ENCODE results near the gene PTPRQ. TPM values are rescaled to one million over a fixed set of nuclear protein-coding genes. Genes with fewer than 3 reads are reported as not detected.

PTPRQ gene
- total and polyA plus RNA-seq, 4 donors: 0.26 to 11.7 (median 1.4) TPM

DNA sequence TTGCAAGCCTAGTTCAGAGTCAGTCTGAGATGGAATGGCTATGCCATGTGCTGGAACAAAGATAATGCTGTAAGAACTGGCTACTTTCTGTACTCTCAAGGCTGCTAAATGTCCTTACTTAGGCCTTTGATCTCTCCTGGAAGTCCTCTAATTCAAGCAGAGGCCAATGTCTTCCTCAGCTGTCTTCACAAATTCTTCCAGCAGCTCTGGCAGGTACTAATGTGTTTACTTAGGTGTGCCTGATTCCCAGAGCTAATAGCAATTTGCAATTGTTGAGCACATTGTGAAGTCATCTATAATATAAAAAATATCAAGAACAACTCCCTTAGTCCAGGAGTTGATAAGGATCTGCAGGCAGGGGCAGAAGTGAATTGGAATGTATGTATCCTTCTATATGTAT lies 268.8 kb downstream of the PTPRQ start:
- peaks cover 10 to 76% (median 31%) of the 10 kb centered on the region in 3 donors for H3K27me3 ChIP-seq (ENCODE audit: control insufficient read depth in 3 of 3, insufficient read depth in 3 of 3, low read length in 2 of 3)
- no peak overlapping the region for H3K4me3 ChIP-seq
- H3K9ac ChIP-seq (ENCODE audit: insufficient read depth in 1 of 2, low read length in 2 of 2): no peak overlapping the region
- no peak for ATAC-seq (ENCODE audit: insufficient read depth, low FRiP score)
- peaks cover 0 to 10% (median 2%) of the 10 kb centered on the region in 5 donors for H3K4me1 ChIP-seq (ENCODE audit: control insufficient read depth in 5 of 5, insufficient read depth in 5 of 5, low read length in 5 of 5)
- TF ChIP-seq, protein P1, sequence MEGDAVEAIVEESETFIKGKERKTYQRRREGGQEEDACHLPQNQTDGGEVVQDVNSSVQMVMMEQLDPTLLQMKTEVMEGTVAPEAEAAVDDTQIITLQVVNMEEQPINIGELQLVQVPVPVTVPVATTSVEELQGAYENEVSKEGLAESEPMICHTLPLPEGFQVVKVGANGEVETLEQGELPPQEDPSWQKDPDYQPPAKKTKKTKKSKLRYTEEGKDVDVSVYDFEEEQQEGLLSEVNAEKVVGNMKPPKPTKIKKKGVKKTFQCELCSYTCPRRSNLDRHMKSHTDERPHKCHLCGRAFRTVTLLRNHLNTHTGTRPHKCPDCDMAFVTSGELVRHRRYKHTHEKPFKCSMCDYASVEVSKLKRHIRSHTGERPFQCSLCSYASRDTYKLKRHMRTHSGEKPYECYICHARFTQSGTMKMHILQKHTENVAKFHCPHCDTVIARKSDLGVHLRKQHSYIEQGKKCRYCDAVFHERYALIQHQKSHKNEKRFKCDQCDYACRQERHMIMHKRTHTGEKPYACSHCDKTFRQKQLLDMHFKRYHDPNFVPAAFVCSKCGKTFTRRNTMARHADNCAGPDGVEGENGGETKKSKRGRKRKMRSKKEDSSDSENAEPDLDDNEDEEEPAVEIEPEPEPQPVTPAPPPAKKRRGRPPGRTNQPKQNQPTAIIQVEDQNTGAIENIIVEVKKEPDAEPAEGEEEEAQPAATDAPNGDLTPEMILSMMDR (IDR thresholded peaks at IDR 0.05; ENCODE audit: control extremely low read depth, extremely low read depth): no peak
- no peak overlapping the region for H3K27ac ChIP-seq (ENCODE audit: low read depth in 1 of 2, low read length in 1 of 2)
- DNase-seq: no peak
- H3K9me3 ChIP-seq (ENCODE audit: control insufficient read depth in 4 of 4, insufficient read depth in 3 of 4, low read length in 3 of 4): peaks cover 0 to 12% (median 0%) of the 10 kb centered on the region in 4 donors
- no peaks in the 10 kb centered on the region for H3K36me3 ChIP-seq (ENCODE audit: control insufficient read depth in 4 of 4, insufficient read depth in 4 of 4, low read length in 4 of 4)

- Histone ChIP-seq H3K9ac (ENCODE audit: insufficient read depth in 1 of 2, low read length in 2 of 2) (no peak overlapping the region), H3K4me3 (no peak overlapping the region), H3K9me3 (ENCODE audit: control insufficient read depth in 4 of 4, insufficient read depth in 3 of 4, low read length in 3 of 4) (peaks cover 0 to 12% (median 0%) of the 10 kb centered on the region in 4 donors), H3K27me3 (ENCODE audit: control insufficient read depth in 3 of 3, insufficient read depth in 3 of 3, low read length in 2 of 3) (peaks cover 6 to 81% (median 31%) of the 10 kb centered on the region in 3 donors), H3K36me3 (ENCODE audit: control insufficient read depth in 4 of 4, insufficient read depth in 4 of 4, low read length in 4 of 4) (no peaks in the 10 kb centered on the region), H3K4me1 (ENCODE audit: control insufficient read depth in 5 of 5, insufficient read depth in 5 of 5, low read length in 5 of 5) (peaks cover 0 to 7% (median 2%) of the 10 kb centered on the region in 5 donors), H3K27ac (ENCODE audit: low read depth in 1 of 2, low read length in 1 of 2) (no peak overlapping the region)
- 60 to 80% methylated on average over 4 of the region's 4 CpGs for WGBS, 2 donors
- no peak for DNase-seq
- TF ChIP-seq, protein P1 (IDR thresholded peaks at IDR 0.05; ENCODE audit: control extremely low read depth, extremely low read depth): no peak
- no peak for ATAC-seq (ENCODE audit: insufficient read depth, low FRiP score)
Measured at GRCh38 chr12:80713419-80713818, 269.4 kb downstream of the PTPRQ start.

GRCh38 chr12:80714055-80714454 lies 270.0 kb downstream of the PTPRQ start:
- no peak overlapping the region for H3K4me3 ChIP-seq
- H3K27ac ChIP-seq (ENCODE audit: low read depth in 1 of 2, low read length in 1 of 2): no peak overlapping the region
- no peaks in the 10 kb centered on the region for H3K36me3 ChIP-seq (ENCODE audit: control insufficient read depth in 4 of 4, insufficient read depth in 4 of 4, low read length in 4 of 4)
- DNase-seq: peak; percentile 20 to 45 (median 43)
- no peak for ATAC-seq (ENCODE audit: insufficient read depth, low FRiP score)
- 15 to 24% methylated on average over 16 of the region's 16 CpGs for WGBS, 2 donors
- peaks cover 0 to 12% (median 0%) of the 10 kb centered on the region in 4 donors for H3K9me3 ChIP-seq (ENCODE audit: control insufficient read depth in 4 of 4, insufficient read depth in 3 of 4, low read length in 3 of 4)
- peaks cover 6 to 80% (median 26%) of the 10 kb centered on the region in 3 donors for H3K27me3 ChIP-seq (ENCODE audit: control insufficient read depth in 3 of 3, insufficient read depth in 3 of 3, low read length in 2 of 3)
- peaks cover 0 to 2% (median 0%) of the 10 kb centered on the region in 5 donors for H3K4me1 ChIP-seq (ENCODE audit: control insufficient read depth in 5 of 5, insufficient read depth in 5 of 5, low read length in 5 of 5)
- TF ChIP-seq, protein P1 (IDR thresholded peaks at IDR 0.05; ENCODE audit: control extremely low read depth, extremely low read depth): no peak
- H3K9ac ChIP-seq (ENCODE audit: insufficient read depth in 1 of 2, low read length in 2 of 2): no peak overlapping the region

DNA sequence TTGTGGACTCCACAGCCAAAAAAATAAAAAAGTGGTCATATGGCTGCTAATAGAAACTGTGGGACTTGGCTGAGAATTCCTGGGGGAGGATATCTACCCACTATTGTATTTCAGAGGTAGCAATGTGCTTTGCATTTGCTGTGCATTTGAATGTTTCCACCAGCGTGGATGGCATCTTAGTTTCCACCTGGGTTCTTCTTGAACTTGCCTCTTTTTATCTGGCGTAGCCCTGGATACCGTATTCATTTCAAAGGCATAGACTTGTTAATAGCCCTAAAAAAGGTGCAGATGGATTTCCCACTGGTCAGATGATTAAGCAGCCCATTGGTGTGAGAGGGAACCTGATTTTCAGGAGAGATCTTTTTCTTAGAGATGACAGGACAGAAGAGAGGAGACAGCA lies 270.8 kb downstream of the PTPRQ start:
- peaks cover 6 to 75% (median 22%) of the 10 kb centered on the region in 3 donors for H3K27me3 ChIP-seq (ENCODE audit: control insufficient read depth in 3 of 3, insufficient read depth in 3 of 3, low read length in 2 of 3)
- TF ChIP-seq, protein P1 (IDR thresholded peaks at IDR 0.05; ENCODE audit: control extremely low read depth, extremely low read depth): no peak
- peaks cover 0 to 12% (median 0%) of the 10 kb centered on the region in 4 donors for H3K9me3 ChIP-seq (ENCODE audit: control insufficient read depth in 4 of 4, insufficient read depth in 3 of 4, low read length in 3 of 4)
- peaks cover 0 to 2% (median 0%) of the 10 kb centered on the region in 5 donors for H3K4me1 ChIP-seq (ENCODE audit: control insufficient read depth in 5 of 5, insufficient read depth in 5 of 5, low read length in 5 of 5)
- H3K4me3 ChIP-seq: no peak overlapping the region
- no peak overlapping the region for H3K27ac ChIP-seq (ENCODE audit: low read depth in 1 of 2, low read length in 1 of 2)
- no peaks in the 10 kb centered on the region for H3K36me3 ChIP-seq (ENCODE audit: control insufficient read depth in 4 of 4, insufficient read depth in 4 of 4, low read length in 4 of 4)
- no peak overlapping the region for H3K9ac ChIP-seq (ENCODE audit: insufficient read depth in 1 of 2, low read length in 2 of 2)
- no peak for DNase-seq
- WGBS, 2 donors: 32 to 74% methylated on average over 3 of the region's 3 CpGs
- no peak for ATAC-seq (ENCODE audit: insufficient read depth, low FRiP score)
